ENCODE data around the gene KITLG.

KITLG gene

GRCh38 chr12:88578276-88579160, 1.8 kb downstream of the KITLG start:
- CTCF ChIA-PET: interaction anchor here (0.5 to 1.5 kb wide), 10 partner anchors 12 to 848 kb away, joined by 3 to 6 read pairs (median 4); no protein-coding TSS in a partner anchor
- DNase-seq (ENCODE audit: extremely low spot score): no peak
- POLR2A ChIA-PET: interaction anchor here (0.6 to 1.0 kb wide), 3 partner anchors 15 to 563 kb away, joined by 3 read pairs; partner anchors contain the start of genes CEP290 and TMTC3
- TF ChIP-seq SP1 (IDR thresholded peaks at IDR 0.05) (no peak), BHLHE40 (IDR thresholded peaks at IDR 0.05; ENCODE audit: borderline replicate concordance) (no peak), CTBP1 (IDR thresholded peaks at IDR 0.05; ENCODE audit: borderline replicate concordance) (no peak), TARDBP (IDR thresholded peaks at IDR 0.05) (no peak), ELF4 (IDR thresholded peaks at IDR 0.05) (no peak), FOXM1 (IDR thresholded peaks at IDR 0.05; ENCODE audit: borderline replicate concordance) (no peak), ZNF384 (IDR thresholded peaks at IDR 0.05) (no peak), SUZ12 (IDR thresholded peaks at IDR 0.05) (no peak), PKNOX1 (IDR thresholded peaks at IDR 0.05) (no peak), LEF1 (IDR thresholded peaks at IDR 0.05; ENCODE audit: borderline replicate concordance) (no peak), L3MBTL2 (conservative IDR thresholded peaks at IDR 0.05) (no peak), NFRKB (IDR thresholded peaks at IDR 0.05) (no peak), FOXA1 (IDR thresholded peaks at IDR 0.05) (no peak), HDGF (IDR thresholded peaks at IDR 0.05; ENCODE audit: borderline replicate concordance) (no peak), ARNT (IDR thresholded peaks at IDR 0.05) (no peak), FOXK2 (IDR thresholded peaks at IDR 0.05) (no peak)

- no peak for DNase-seq (ENCODE audit: extremely low spot score)
- ChIA-PET POLR2A (interaction anchor here (0.9 kb wide), 1 partner anchor 436 kb away, joined by 3 read pairs; the partner anchor contains the start of genes CEP290 and TMTC3), CTCF (interaction anchor here (0.5 to 1.5 kb wide), 7 partner anchors 11 to 849 kb away, joined by 3 to 6 read pairs (median 4); no protein-coding TSS in a partner anchor)
- TF ChIP-seq PKNOX1 (IDR thresholded peaks at IDR 0.05) (peak; percentile 90), FOXK2 (IDR thresholded peaks at IDR 0.05) (no peak)
Observed at GRCh38 chr12:88577537-88577936, 2.7 kb downstream of the KITLG start.

- POLR2A ChIA-PET: no interaction called here
- CTCF ChIA-PET: interaction anchor here (1.2 kb wide), 1 partner anchor 437 kb away, joined by 3 read pairs; no protein-coding TSS in a partner anchor
- DNase-seq (ENCODE audit: extremely low spot score): no peak
- no peak for TF ChIP-seq L3MBTL2 (conservative IDR thresholded peaks at IDR 0.05)
- TF ChIP-seq PKNOX1 (IDR thresholded peaks at IDR 0.05): no peak
- no peak for TF ChIP-seq NFRKB (IDR thresholded peaks at IDR 0.05)
- TF ChIP-seq FOXK2 (IDR thresholded peaks at IDR 0.05): no peak
- no peak for TF ChIP-seq BHLHE40 (IDR thresholded peaks at IDR 0.05; ENCODE audit: borderline replicate concordance)
- no peak for TF ChIP-seq FOXM1 (IDR thresholded peaks at IDR 0.05; ENCODE audit: borderline replicate concordance)
- TF ChIP-seq HDGF (IDR thresholded peaks at IDR 0.05; ENCODE audit: borderline replicate concordance): no peak
- no peak for TF ChIP-seq TARDBP (IDR thresholded peaks at IDR 0.05)
- TF ChIP-seq SP1 (IDR thresholded peaks at IDR 0.05): no peak
- TF ChIP-seq LEF1 (IDR thresholded peaks at IDR 0.05; ENCODE audit: borderline replicate concordance): no peak
- TF ChIP-seq FOXA1 (IDR thresholded peaks at IDR 0.05): no peak
- TF ChIP-seq ARNT (IDR thresholded peaks at IDR 0.05): no peak
- no peak for TF ChIP-seq ZNF384 (IDR thresholded peaks at IDR 0.05)
- TF ChIP-seq ELF4 (IDR thresholded peaks at IDR 0.05): no peak
- TF ChIP-seq CTBP1 (IDR thresholded peaks at IDR 0.05; ENCODE audit: borderline replicate concordance): no peak
- no peak for TF ChIP-seq SUZ12 (IDR thresholded peaks at IDR 0.05)
Observed at GRCh38 chr12:88576866-88577265, 3.4 kb downstream of the KITLG start.

- ChIA-PET POLR2A (no interaction called here), CTCF (no interaction called here)
- DNase-seq (ENCODE audit: extremely low spot score): no peak
- 0 out of 2 replicates have a peak, but pooled peaks have one; percentile 38 for TF ChIP-seq ZNF384 (IDR thresholded peaks at IDR 0.05)
- no peak for TF ChIP-seq NFRKB (IDR thresholded peaks at IDR 0.05)
- peak; percentile 79 for TF ChIP-seq PKNOX1 (IDR thresholded peaks at IDR 0.05)
Observed at GRCh38 chr12:88575361-88575970, 4.8 kb downstream of the KITLG start.

GRCh38 chr12:88574278-88574677, 6.0 kb downstream of the KITLG start:
- TF ChIP-seq CTBP1 (IDR thresholded peaks at IDR 0.05; ENCODE audit: borderline replicate concordance) (no peak), FOXA1 (IDR thresholded peaks at IDR 0.05) (no peak), FOXM1 (IDR thresholded peaks at IDR 0.05; ENCODE audit: borderline replicate concordance) (no peak), ARNT (IDR thresholded peaks at IDR 0.05) (no peak), LEF1 (IDR thresholded peaks at IDR 0.05; ENCODE audit: borderline replicate concordance) (no peak), NFRKB (IDR thresholded peaks at IDR 0.05) (no peak), PKNOX1 (IDR thresholded peaks at IDR 0.05) (no peak), BHLHE40 (IDR thresholded peaks at IDR 0.05; ENCODE audit: borderline replicate concordance) (no peak), HDGF (IDR thresholded peaks at IDR 0.05; ENCODE audit: borderline replicate concordance) (no peak), TARDBP (IDR thresholded peaks at IDR 0.05) (no peak), L3MBTL2 (conservative IDR thresholded peaks at IDR 0.05) (no peak), SUZ12 (IDR thresholded peaks at IDR 0.05) (no peak), ELF4 (IDR thresholded peaks at IDR 0.05) (no peak)
- CTCF ChIA-PET: no interaction called here
- DNase-seq (ENCODE audit: extremely low spot score): no peak
- POLR2A ChIA-PET: no interaction called here

Data from HEK293T (cell line).